GM18498 (cell line): ENCODE results near the gene CLCNKB.

Experiments used
- ATAC-seq: cut with Tn5 transposase; IDR thresholded peaks from one replicate; pipeline ENCODE4 v1.9.1; 2021; ENCODE audit warnings: mild to moderate bottlenecking, moderate library complexity; ENCODE audit not compliant: unreplicated experiment

CLCNKB gene

GRCh38 chr1:16091296-16091695, 47.7 kb downstream of the CLCNKB start:
- no peak for ATAC-seq

GRCh38 chr1:16092097-16092922, 48.7 kb downstream of the CLCNKB start:
- no peak for ATAC-seq

GRCh38 chr1:16092923-16093511, 49.4 kb downstream of the CLCNKB start:
- ATAC-seq: no peak

GRCh38 chr1:16093611-16094010, 50.0 kb downstream of the CLCNKB start:
- ATAC-seq: no peak

- no peak for ATAC-seq
Measured at GRCh38 chr1:16094453-16095158, 51.0 kb downstream of the CLCNKB start.

- ATAC-seq: no peak
Measured at GRCh38 chr1:16095447-16095846, 51.9 kb downstream of the CLCNKB start.

GRCh38 chr1:16099412-16099811, 55.8 kb downstream of the CLCNKB start:
- ATAC-seq: no peak

- no peak for ATAC-seq
Measured at GRCh38 chr1:16101623-16102022, 58.0 kb downstream of the CLCNKB start.
